ENCODE measurements around the gene ONECUT3. TPM values are rescaled to one million over a fixed set of nuclear protein-coding genes. Genes with fewer than 3 reads are reported as not detected.
"Not testable (repeated sequence)": the region's sequence is repeated elsewhere in the genome, so short reads cannot be mapped to it uniquely, and the experiment has no call there.

ONECUT3 gene
- total RNA-seq (ENCODE audit: low replicate concordance) = 0.09 TPM in 1 of 2 replicates, not detected in the other

- Histone ChIP-seq H3K79me2 (ENCODE audit: low read depth) (no peaks in the 10 kb centered on the region), H4K20me1 (ENCODE audit: low read depth) (peaks cover 85% of the 10 kb centered on the region), H3K9me3 (ENCODE audit: low read depth) (no peaks in the 10 kb centered on the region), H3K4me1 (peaks cover 28% of the 10 kb centered on the region), H3K36me3 (no peaks in the 10 kb centered on the region), H3K4me3 (no peak within 1 kb of the TSS), H3K4me2 (peak within 1 kb of the TSS; percentile 61), H3K27ac (no peak within 1 kb of the TSS), H3K27me3 (peaks cover 100% of the 10 kb centered on the region), H3K9ac (no peak within 1 kb of the TSS), H3F3A (ENCODE audit: low read depth) (peaks cover 18% of the 10 kb centered on the region), H2AFZ (replicated peaks) (no peak within 1 kb of the TSS)
- peak; percentile 80 for DNase-seq (ENCODE audit: low spot score)
- peak; percentile 97 for TF ChIP-seq EZH2phosphoT487 (IDR thresholded peaks at IDR 0.05)
- peak; percentile 99 for TF ChIP-seq EZH2 (IDR thresholded peaks at IDR 0.05)
- TF ChIP-seq, protein P1, sequence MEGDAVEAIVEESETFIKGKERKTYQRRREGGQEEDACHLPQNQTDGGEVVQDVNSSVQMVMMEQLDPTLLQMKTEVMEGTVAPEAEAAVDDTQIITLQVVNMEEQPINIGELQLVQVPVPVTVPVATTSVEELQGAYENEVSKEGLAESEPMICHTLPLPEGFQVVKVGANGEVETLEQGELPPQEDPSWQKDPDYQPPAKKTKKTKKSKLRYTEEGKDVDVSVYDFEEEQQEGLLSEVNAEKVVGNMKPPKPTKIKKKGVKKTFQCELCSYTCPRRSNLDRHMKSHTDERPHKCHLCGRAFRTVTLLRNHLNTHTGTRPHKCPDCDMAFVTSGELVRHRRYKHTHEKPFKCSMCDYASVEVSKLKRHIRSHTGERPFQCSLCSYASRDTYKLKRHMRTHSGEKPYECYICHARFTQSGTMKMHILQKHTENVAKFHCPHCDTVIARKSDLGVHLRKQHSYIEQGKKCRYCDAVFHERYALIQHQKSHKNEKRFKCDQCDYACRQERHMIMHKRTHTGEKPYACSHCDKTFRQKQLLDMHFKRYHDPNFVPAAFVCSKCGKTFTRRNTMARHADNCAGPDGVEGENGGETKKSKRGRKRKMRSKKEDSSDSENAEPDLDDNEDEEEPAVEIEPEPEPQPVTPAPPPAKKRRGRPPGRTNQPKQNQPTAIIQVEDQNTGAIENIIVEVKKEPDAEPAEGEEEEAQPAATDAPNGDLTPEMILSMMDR (IDR thresholded peaks at IDR 0.05) = no peak
- Mint-ChIP-seq H3K4me1 (peaks cover 6% of the 10 kb centered on the region), H3K27me3 (ENCODE audit: insufficient read depth, low read depth) (peaks cover 59% of the 10 kb centered on the region), H3K9me3 (no peaks in the 10 kb centered on the region), H3K27ac (no peak within 1 kb of the TSS), H3K36me3 (no peaks in the 10 kb centered on the region), H3K4me3 (peak within 1 kb of the TSS; percentile 33)
Observed at GRCh38 chr19:1752757-1753728, at the start of gene ONECUT3. Gene ONECUT3 (plus strand): TSS chr19:1753506. CDS start chr19:1753663, 157 bp downstream.

GRCh38 chr19:1704339-1704738 is 49.0 kb upstream of the ONECUT3 start:
- Histone ChIP-seq H3K27ac (no peak overlapping the region), H3K4me1 (no peaks in the 10 kb centered on the region), H2AFZ (replicated peaks) (no peak overlapping the region), H4K20me1 (ENCODE audit: low read depth) (no peaks in the 10 kb centered on the region), H3K36me3 (no peaks in the 10 kb centered on the region), H3K79me2 (ENCODE audit: low read depth) (no peaks in the 10 kb centered on the region), H3K9me3 (ENCODE audit: low read depth) (no peaks in the 10 kb centered on the region), H3K4me3 (no peak overlapping the region), H3F3A (ENCODE audit: low read depth) (no peaks in the 10 kb centered on the region), H3K4me2 (no peak overlapping the region), H3K9ac (no peak overlapping the region), H3K27me3 (peaks cover 88% of the 10 kb centered on the region)
- Mint-ChIP-seq H3K27me3 (ENCODE audit: insufficient read depth, low read depth) (peaks cover 18% of the 10 kb centered on the region), H3K36me3 (no peaks in the 10 kb centered on the region), H3K27ac (no peak overlapping the region), H3K4me3 (no peak overlapping the region), H3K9me3 (peaks cover 6% of the 10 kb centered on the region), H3K4me1 (no peaks in the 10 kb centered on the region)
- no peak for TF ChIP-seq EZH2phosphoT487 (IDR thresholded peaks at IDR 0.05)
- TF ChIP-seq EZH2 (IDR thresholded peaks at IDR 0.05) = no peak
- TF ChIP-seq, protein P1 (IDR thresholded peaks at IDR 0.05) = no peak
- DNase-seq (ENCODE audit: low spot score) = no peak

DNA sequence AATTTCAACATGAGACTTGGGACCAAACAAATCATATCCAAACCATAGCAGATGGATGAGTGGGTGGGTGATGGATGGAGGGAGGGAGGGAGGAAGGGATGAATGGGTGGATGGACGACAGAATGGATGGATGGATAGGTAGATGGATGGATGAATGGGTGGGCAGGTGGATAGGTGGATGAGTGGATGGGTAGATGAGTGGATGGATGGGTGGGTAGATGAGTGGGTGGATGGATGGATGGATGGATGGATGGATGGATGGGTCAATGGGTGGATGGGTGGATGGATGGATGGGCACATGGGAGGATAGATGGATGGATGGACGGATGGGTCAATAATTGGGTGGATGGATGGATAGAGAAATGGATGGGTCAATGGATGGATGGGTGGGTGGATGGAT is 47.9 kb upstream of the ONECUT3 start:
- Mint-ChIP-seq H3K4me1 (no peaks in the 10 kb centered on the region), H3K36me3 (no peaks in the 10 kb centered on the region), H3K27me3 (ENCODE audit: insufficient read depth, low read depth) (peaks cover 24% of the 10 kb centered on the region), H3K9me3 (peaks cover 6% of the 10 kb centered on the region), H3K4me3 (peak overlapping the region; percentile 44), H3K27ac (no peak overlapping the region)
- Histone ChIP-seq H3F3A (ENCODE audit: low read depth) (no peaks in the 10 kb centered on the region), H3K27ac (no peak overlapping the region), H3K9ac (no peak overlapping the region), H3K4me3 (no peak overlapping the region), H3K9me3 (ENCODE audit: low read depth) (no peaks in the 10 kb centered on the region), H3K36me3 (no peaks in the 10 kb centered on the region), H3K27me3 (peaks cover 88% of the 10 kb centered on the region), H3K79me2 (ENCODE audit: low read depth) (no peaks in the 10 kb centered on the region), H3K4me2 (no peak overlapping the region), H3K4me1 (no peaks in the 10 kb centered on the region), H4K20me1 (ENCODE audit: low read depth) (no peaks in the 10 kb centered on the region), H2AFZ (replicated peaks) (no peak overlapping the region)
- TF ChIP-seq EZH2phosphoT487 (IDR thresholded peaks at IDR 0.05) (no peak), EZH2 (IDR thresholded peaks at IDR 0.05) (no peak)
- TF ChIP-seq, protein P1 (IDR thresholded peaks at IDR 0.05) = no peak
- no peak for DNase-seq (ENCODE audit: low spot score)

DNA sequence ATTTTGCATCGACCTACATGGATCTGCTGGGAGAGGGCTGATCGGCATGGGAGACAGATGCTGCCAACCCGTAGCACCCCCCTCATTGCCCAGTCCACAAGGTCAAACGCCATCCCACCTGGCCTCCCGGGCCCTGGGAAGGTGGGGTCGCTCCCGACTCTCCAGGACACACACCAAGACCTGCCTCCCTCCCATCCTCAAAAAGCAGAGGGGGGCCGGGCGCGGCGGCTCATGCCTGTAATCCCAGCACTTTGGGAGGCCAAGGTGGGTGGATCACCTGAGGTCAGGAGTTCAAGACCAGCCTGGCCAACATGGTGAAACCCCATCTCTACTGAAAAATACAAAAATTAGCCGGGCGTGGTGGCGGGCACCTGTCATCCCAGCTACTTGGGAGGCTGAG is 46.7 kb upstream of the ONECUT3 start:
- H3K4me1 ChIP-seq; H3K9me3 ChIP-seq (ENCODE audit: low read depth); H3K4me2 ChIP-seq; H3K27ac ChIP-seq; H3K9me3 Mint-ChIP-seq; H3K9ac ChIP-seq; DNase-seq (ENCODE audit: low spot score); H3K27ac Mint-ChIP-seq; H3K36me3 ChIP-seq; H3F3A ChIP-seq (ENCODE audit: low read depth); H4K20me1 ChIP-seq (ENCODE audit: low read depth); H3K79me2 ChIP-seq (ENCODE audit: low read depth); H3K36me3 Mint-ChIP-seq; H3K4me3 Mint-ChIP-seq; H2AFZ ChIP-seq (replicated peaks); H3K4me3 ChIP-seq; H3K4me1 Mint-ChIP-seq: not testable (repeated sequence)
- peaks cover 21% of the 10 kb centered on the region for H3K27me3 Mint-ChIP-seq (ENCODE audit: insufficient read depth, low read depth)
- peaks cover 86% of the 10 kb centered on the region for H3K27me3 ChIP-seq
